Cardiac muscle cell (in vitro differentiated cells and primary cell): ENCODE data around the gene BLID. TPM values are rescaled to one million over a fixed set of nuclear protein-coding genes. Genes with fewer than 3 reads are reported as not detected.

ENCODE experiments used
- DNase-seq, 2 donors: peaks; one replicate each; pipeline versions ENCODE4 v3.0.0 to v3.0.0-alpha.2; 2010 to 2017; ENCODE audit warnings: low read depth in 1 of 2, low spot score in 1 of 2
- H3K27ac ChIP-seq: fragments of 200-600 bp; sonication (generic); 2 replicates; pipeline ENCODE4 v1.5.1; 2016
- H3K27me3 ChIP-seq: fragments of 200-600 bp; sonication (generic); 2 replicates; pipeline ENCODE4 v1.6.0; 2016; ENCODE audit warnings: control low read depth
- H3K36me3 ChIP-seq: fragments of 200-600 bp; sonication (generic); 2 replicates; pipeline ENCODE4 v1.5.1; 2016; ENCODE audit warnings: control low read depth
- H3K4me1 ChIP-seq: fragments of 200-600 bp; sonication (generic); 2 replicates; pipeline ENCODE4 v1.8.1; 2017; ENCODE audit warnings: low read depth, mild to moderate bottlenecking, mixed run types
- H3K4me3 ChIP-seq: fragments of 200-600 bp; sonication (generic); 2 replicates; pipeline ENCODE4 v1.5.1; 2016; ENCODE audit warnings: mild to moderate bottlenecking
- H3K9me3 ChIP-seq: fragments of 200-600 bp; sonication (generic); 2 replicates; pipeline ENCODE4 v1.5.1; 2017; ENCODE audit warnings: low read depth, mild to moderate bottlenecking, control low read depth
- polyA plus RNA-seq: library from polyadenylated mRNA; unstranded; fragments of >200 nt; fragmentation: Nextera tagmentation; extraction: Ambion mirVana; gene quantifications from 2 replicates; pipeline ENCODE4 v1.2.1, GENCODE V29; 2016
- total RNA-seq: library from RNA; depleted of rRNA; stranded (reverse); fragments of >200 nt; gene quantifications from 2 replicates; pipeline ENCODE4 v1.2.3, GENCODE V29; 2016
- TF ChIP-seq, protein P1 (sequence below): IDR thresholded peaks from 2 replicates; pipeline ENCODE4 v1.5.1; 2012; ENCODE audit warnings: low read depth, mild to moderate bottlenecking, low read length

BLID gene
- total and polyA plus RNA-seq, 2 experiments from 2014 or later, result 1.2 to 1.3 TPM

DNA sequence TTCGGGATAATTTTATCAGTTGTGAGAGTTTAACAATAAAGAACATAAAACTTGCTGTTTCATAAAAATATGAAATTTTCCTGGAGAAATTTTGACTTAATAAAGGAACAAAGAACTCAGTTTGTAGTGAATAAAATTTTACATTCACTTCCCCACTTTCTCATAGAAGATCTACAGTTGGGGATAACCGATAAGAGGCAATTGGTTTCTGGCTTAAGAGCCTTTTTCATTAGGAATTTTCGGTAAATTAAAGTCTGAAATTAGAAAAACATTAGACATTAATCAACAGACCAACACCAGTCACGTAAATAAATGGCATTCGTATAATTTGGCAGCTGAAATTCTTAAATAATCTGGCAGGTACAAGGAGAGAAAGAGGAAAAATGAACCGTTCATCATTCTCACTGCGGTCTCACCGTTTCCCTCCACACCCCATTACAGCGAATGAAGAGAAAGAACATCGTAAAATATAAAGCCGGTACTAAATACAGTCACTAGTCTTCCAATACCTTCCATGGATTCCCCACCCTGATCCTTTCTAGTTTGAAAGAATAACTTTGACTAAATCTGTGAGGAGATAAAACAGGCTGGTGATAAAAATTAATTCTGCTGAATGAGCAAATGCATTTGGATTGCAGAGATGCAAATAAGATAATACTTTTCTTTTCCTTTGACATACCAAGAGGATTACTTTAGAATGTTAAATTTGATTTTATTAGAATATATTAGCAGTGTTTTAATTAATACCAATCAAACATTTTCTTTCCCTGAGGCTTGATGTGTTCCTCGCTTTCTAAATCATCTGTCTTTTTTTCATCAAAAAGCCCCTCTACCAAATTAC lies 19.5 kb downstream of the BLID start:
- Histone ChIP-seq H3K4me3 (no peak overlapping the region), H3K4me1 (peaks cover 16% of the 10 kb centered on the region), H3K9me3 (no peaks in the 10 kb centered on the region), H3K27me3 (no peaks in the 10 kb centered on the region), H3K27ac (no peak overlapping the region), H3K36me3 (peaks cover under 1% of the 10 kb centered on the region)
- no peak for DNase-seq
- TF ChIP-seq, protein P1, sequence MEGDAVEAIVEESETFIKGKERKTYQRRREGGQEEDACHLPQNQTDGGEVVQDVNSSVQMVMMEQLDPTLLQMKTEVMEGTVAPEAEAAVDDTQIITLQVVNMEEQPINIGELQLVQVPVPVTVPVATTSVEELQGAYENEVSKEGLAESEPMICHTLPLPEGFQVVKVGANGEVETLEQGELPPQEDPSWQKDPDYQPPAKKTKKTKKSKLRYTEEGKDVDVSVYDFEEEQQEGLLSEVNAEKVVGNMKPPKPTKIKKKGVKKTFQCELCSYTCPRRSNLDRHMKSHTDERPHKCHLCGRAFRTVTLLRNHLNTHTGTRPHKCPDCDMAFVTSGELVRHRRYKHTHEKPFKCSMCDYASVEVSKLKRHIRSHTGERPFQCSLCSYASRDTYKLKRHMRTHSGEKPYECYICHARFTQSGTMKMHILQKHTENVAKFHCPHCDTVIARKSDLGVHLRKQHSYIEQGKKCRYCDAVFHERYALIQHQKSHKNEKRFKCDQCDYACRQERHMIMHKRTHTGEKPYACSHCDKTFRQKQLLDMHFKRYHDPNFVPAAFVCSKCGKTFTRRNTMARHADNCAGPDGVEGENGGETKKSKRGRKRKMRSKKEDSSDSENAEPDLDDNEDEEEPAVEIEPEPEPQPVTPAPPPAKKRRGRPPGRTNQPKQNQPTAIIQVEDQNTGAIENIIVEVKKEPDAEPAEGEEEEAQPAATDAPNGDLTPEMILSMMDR, result no peak

DNA sequence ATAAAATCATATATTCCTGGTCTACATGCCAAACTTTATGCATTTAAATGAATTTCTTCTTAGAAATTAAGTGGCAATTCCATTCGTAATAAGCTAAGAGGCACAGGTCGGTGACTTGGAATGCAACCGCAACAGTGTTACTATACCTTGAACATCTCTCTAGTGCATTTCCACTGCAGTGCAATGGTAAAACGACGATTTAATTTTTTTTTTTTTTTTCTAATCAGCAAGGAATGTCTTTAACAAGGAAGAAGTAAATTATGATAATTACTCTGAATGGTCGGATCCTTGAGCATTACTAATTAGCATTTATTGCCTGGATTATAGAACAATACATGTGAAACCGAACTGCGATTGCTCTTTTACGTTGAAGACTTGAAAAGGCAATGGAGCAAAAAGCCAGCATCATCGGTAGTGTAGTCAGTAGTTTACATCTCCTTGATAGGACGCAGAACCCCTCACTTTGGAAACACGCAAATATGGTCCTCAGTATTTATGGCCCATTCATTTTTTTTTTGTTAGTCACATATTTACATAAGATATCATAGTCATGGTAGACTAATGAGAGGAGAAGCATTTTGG lies 20.2 kb downstream of the BLID start:
- Histone ChIP-seq H3K27me3 (no peaks in the 10 kb centered on the region), H3K4me3 (no peak overlapping the region), H3K27ac (no peak overlapping the region), H3K9me3 (no peaks in the 10 kb centered on the region), H3K36me3 (peaks cover 8% of the 10 kb centered on the region), H3K4me1 (peaks cover 16% of the 10 kb centered on the region)
- TF ChIP-seq, protein P1, result no peak
- peak in 1 of 2 donors; percentile 65 for DNase-seq

DNA sequence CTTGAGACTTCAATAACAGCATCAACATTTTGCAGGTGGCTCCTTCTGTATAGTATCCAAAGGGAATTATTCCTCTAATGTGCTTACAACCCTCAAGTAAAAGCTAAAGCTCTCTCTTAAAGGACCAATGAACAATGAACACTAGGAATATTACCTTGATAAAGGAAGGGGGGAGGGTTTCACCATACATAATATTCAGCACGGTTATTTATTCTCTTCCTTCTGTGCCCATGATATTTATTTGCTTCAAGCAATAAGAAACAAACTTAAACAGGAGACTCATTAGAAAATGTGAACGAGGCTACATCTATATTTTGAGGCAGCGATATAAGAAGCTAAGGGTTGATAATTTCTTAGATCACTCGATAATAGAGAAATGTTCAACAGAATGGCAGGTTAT lies 21.2 kb downstream of the BLID start:
- TF ChIP-seq, protein P1, result no peak
- DNase-seq, result no peak
- Histone ChIP-seq H3K27me3 (no peaks in the 10 kb centered on the region), H3K4me3 (no peak overlapping the region), H3K4me1 (peaks cover 16% of the 10 kb centered on the region), H3K9me3 (no peaks in the 10 kb centered on the region), H3K36me3 (peaks cover 16% of the 10 kb centered on the region), H3K27ac (no peak overlapping the region)

DNA sequence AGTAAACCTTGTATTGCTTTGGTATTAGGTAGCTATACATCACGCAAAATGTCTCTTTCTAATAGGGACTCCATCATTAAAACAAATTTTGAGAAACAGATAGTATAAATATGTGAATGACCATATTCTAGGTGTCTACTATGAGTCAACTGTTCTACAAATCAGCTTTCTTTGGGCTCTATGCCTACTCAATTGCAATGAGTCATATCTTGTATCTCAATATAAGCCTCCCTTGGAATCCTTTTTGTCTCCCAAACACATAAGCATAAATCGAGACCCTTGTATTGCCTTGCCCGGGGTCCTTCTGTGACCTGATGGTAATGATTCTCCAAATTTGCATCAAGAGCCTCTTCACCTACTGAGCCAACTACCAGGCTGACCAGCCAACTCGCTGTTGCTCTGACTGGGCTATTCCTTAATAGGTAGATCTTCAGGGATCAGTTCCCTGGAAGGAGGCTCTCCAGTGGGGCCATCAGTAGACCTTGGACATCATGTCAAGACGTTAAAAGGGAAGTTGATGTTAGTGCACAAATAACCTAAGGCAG lies 22.2 kb downstream of the BLID start:
- Histone ChIP-seq H3K36me3 (peaks cover 16% of the 10 kb centered on the region), H3K4me1 (peaks cover 16% of the 10 kb centered on the region), H3K9me3 (no peaks in the 10 kb centered on the region), H3K4me3 (no peak overlapping the region), H3K27ac (no peak overlapping the region), H3K27me3 (no peaks in the 10 kb centered on the region)
- DNase-seq, result peak in 1 of 2 donors; percentile 60
- TF ChIP-seq, protein P1, result no peak

DNA sequence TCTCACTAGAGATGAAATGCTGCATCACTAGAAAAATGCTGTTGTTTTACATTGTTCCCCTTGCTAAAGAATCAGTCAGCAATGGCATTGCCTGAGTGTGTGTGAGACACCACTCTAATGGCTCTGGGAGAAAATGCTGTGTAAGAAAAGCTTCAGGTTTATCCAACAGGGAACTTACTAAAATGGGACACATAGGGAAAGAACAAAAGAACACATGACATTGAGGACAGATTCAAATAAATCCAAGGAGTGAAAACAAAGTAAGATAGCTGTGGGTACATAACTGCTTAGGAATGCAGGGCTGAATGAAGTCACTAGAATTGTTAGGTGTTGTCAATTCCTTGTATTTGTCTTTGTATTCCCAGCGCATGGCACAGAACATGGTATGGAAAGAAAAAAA lies 24.2 kb downstream of the BLID start:
- DNase-seq, result no peak
- no peaks in the 10 kb centered on the region for H3K27me3 ChIP-seq
- no peak overlapping the region for H3K4me3 ChIP-seq
- H3K36me3 ChIP-seq, result peaks cover 16% of the 10 kb centered on the region
- no peaks in the 10 kb centered on the region for H3K4me1 ChIP-seq
- no peak overlapping the region for H3K27ac ChIP-seq
- TF ChIP-seq, protein P1, result no peak
- no peaks in the 10 kb centered on the region for H3K9me3 ChIP-seq
